Dedifferentiated amniotic fluid mesenchymal stem cell (primary cell): Measurements from ENCODE around the gene DAAM2.

Source experiments
- DNase-seq: peaks from one replicate; pipeline ENCODE4 v3.0.0-alpha.2; 2016; ENCODE audit errors: extremely low spot score

The DAAM2 gene

GRCh38 chr6:39848171-39848570 lies 56.0 kb downstream of the DAAM2 start:
- no peak for DNase-seq

GRCh38 chr6:39849228-39849627 lies 57.1 kb downstream of the DAAM2 start:
- DNase-seq, result no peak

- no peak for DNase-seq
Measured at GRCh38 chr6:39849764-39850163, 57.6 kb downstream of the DAAM2 start.

- no peak for DNase-seq
Measured at GRCh38 chr6:39850736-39851297, 58.6 kb downstream of the DAAM2 start.

- DNase-seq, result no peak
Measured at GRCh38 chr6:39851331-39851730, 59.2 kb downstream of the DAAM2 start.

- DNase-seq, result no peak
Measured at GRCh38 chr6:39852324-39852723, 60.1 kb downstream of the DAAM2 start.

GRCh38 chr6:39853604-39854003 lies 61.4 kb downstream of the DAAM2 start:
- DNase-seq, result no peak

GRCh38 chr6:39855356-39855995 lies 63.3 kb downstream of the DAAM2 start:
- peak; percentile 31 for DNase-seq

- DNase-seq, result no peak
Measured at GRCh38 chr6:39859025-39859424, 66.8 kb downstream of the DAAM2 start.

- DNase-seq, result no peak
Measured at GRCh38 chr6:39861663-39862062, 69.5 kb downstream of the DAAM2 start.

GRCh38 chr6:39865011-39865888 lies 73.1 kb downstream of the DAAM2 start:
- DNase-seq, result no peak

- DNase-seq, result no peak
Measured at GRCh38 chr6:39867592-39867991, 75.4 kb downstream of the DAAM2 start.

GRCh38 chr6:39870950-39871349 lies 78.8 kb downstream of the DAAM2 start:
- DNase-seq, result no peak

- DNase-seq, result no peak
Measured at GRCh38 chr6:39873439-39873838, 81.3 kb downstream of the DAAM2 start.

- DNase-seq, result no peak
Measured at GRCh38 chr6:39876111-39876510, 83.9 kb downstream of the DAAM2 start.

- no peak for DNase-seq
Measured at GRCh38 chr6:39876826-39877225, 84.7 kb downstream of the DAAM2 start.

GRCh38 chr6:39879535-39879934 lies 87.4 kb downstream of the DAAM2 start:
- DNase-seq, result no peak

- no peak for DNase-seq
Measured at GRCh38 chr6:39880594-39880993, 88.4 kb downstream of the DAAM2 start.

- peak; percentile 79 for DNase-seq
Measured at GRCh38 chr6:39881851-39882530, 89.8 kb downstream of the DAAM2 start.

- DNase-seq, result peak; percentile 94
Measured at GRCh38 chr6:39882531-39882899, 90.3 kb downstream of the DAAM2 start.

- peak; percentile 30 for DNase-seq
Measured at GRCh38 chr6:39884696-39885095, 92.5 kb downstream of the DAAM2 start.

GRCh38 chr6:39885691-39886090 lies 93.5 kb downstream of the DAAM2 start:
- no peak for DNase-seq
